HG03575 (cell line): ENCODE measurements around the gene PIK3CB.
A peak's percentile ranks its signal among the peaks of the same experiment; 100 is the strongest.
"Not testable (repeated sequence)": the region's sequence is repeated elsewhere in the genome, so short reads cannot be mapped to it uniquely, and the experiment has no call there.

Experiments used
- ATAC-seq: cut with Tn5 transposase; IDR thresholded peaks from one replicate; pipeline ENCODE4 v1.9.1; 2021; ENCODE audit not compliant: unreplicated experiment, insufficient number of reproducible peaks, low FRiP score; ENCODE audit errors: extremely low read depth

The PIK3CB gene

GRCh38 chr3:138696666-138697370, 137.9 kb downstream of the PIK3CB start:
- no peak for ATAC-seq

- ATAC-seq, result no peak
Observed at GRCh38 chr3:138694287-138695007, 140.3 kb downstream of the PIK3CB start.

- no peak for ATAC-seq
Observed at GRCh38 chr3:138692152-138692551, 142.6 kb downstream of the PIK3CB start.

GRCh38 chr3:138691351-138691750, 143.4 kb downstream of the PIK3CB start:
- ATAC-seq, result no peak

GRCh38 chr3:138690036-138690435, 144.7 kb downstream of the PIK3CB start:
- ATAC-seq, result no peak

GRCh38 chr3:138688871-138689299, 145.8 kb downstream of the PIK3CB start:
- ATAC-seq, result no peak

GRCh38 chr3:138687236-138687635, 147.5 kb downstream of the PIK3CB start:
- ATAC-seq, result no peak

- peak; percentile 98 for ATAC-seq
Observed at GRCh38 chr3:138686771-138687221, 147.9 kb downstream of the PIK3CB start.

GRCh38 chr3:138684396-138684795, 150.3 kb downstream of the PIK3CB start:
- no peak for ATAC-seq

- no peak for ATAC-seq
Observed at GRCh38 chr3:138682648-138683047, 152.1 kb downstream of the PIK3CB start.

- ATAC-seq, result no peak
Observed at GRCh38 chr3:138681463-138682220, 153.1 kb downstream of the PIK3CB start.

- not testable (repeated sequence) for ATAC-seq
Observed at GRCh38 chr3:138680974-138681373, 153.8 kb downstream of the PIK3CB start.

- no peak for ATAC-seq
Observed at GRCh38 chr3:138678874-138679392, 155.8 kb downstream of the PIK3CB start.

GRCh38 chr3:138678086-138678485, 156.6 kb downstream of the PIK3CB start:
- no peak for ATAC-seq

GRCh38 chr3:138675393-138675792, 159.3 kb downstream of the PIK3CB start:
- ATAC-seq, result no peak

GRCh38 chr3:138673641-138674530, 160.8 kb downstream of the PIK3CB start:
- ATAC-seq, result no peak

GRCh38 chr3:138670407-138670806, 164.3 kb downstream of the PIK3CB start:
- no peak for ATAC-seq

- ATAC-seq, result no peak
Observed at GRCh38 chr3:138668107-138668506, 166.6 kb downstream of the PIK3CB start.

- no peak for ATAC-seq
Observed at GRCh38 chr3:138657508-138657907, 177.2 kb downstream of the PIK3CB start.
